Measurements from ENCODE around the gene TRAPPC11.

DNA sequence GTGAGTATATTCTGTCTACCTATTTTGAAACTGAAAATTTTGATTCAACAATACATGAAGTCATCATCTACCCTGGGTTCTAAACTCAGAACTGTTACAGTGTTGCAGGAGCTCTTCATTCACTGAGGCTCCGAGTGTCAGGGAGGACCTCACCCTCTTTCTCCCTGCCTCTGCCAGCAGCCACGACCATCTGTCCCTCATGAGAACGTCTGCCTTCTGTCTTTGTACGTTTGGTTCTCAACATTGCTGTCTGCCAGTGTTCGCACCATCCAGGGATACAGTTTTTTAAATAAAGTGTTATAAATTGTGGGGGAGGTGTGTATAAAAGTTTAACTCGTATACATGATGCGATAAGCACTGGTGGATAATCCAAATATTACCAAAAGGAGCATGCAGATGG is 55.5 kb downstream of the TRAPPC11 start:
- TF ChIP-seq, protein P1, sequence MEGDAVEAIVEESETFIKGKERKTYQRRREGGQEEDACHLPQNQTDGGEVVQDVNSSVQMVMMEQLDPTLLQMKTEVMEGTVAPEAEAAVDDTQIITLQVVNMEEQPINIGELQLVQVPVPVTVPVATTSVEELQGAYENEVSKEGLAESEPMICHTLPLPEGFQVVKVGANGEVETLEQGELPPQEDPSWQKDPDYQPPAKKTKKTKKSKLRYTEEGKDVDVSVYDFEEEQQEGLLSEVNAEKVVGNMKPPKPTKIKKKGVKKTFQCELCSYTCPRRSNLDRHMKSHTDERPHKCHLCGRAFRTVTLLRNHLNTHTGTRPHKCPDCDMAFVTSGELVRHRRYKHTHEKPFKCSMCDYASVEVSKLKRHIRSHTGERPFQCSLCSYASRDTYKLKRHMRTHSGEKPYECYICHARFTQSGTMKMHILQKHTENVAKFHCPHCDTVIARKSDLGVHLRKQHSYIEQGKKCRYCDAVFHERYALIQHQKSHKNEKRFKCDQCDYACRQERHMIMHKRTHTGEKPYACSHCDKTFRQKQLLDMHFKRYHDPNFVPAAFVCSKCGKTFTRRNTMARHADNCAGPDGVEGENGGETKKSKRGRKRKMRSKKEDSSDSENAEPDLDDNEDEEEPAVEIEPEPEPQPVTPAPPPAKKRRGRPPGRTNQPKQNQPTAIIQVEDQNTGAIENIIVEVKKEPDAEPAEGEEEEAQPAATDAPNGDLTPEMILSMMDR (IDR thresholded peaks at IDR 0.05; ENCODE audit: insufficient read depth, low read length, poor library complexity, severe bottlenecking), result no peak
- TF ChIP-seq EZH2phosphoT487 (conservative IDR thresholded peaks at IDR 0.05; ENCODE audit: low read length), result no peak

Data from SU-DHL-6 (cell line).